HuH-7.5 (cell line): ENCODE measurements around the gene AMFR.
"Not testable (repeated sequence)": the region's sequence is repeated elsewhere in the genome, so short reads cannot be mapped to it uniquely, and the experiment has no call there.

Source experiments
- DNase-seq: peaks from one replicate; pipeline ENCODE4 v3.0.0; 2011; ENCODE audit warnings: low spot score

Gene AMFR

GRCh38 chr16:56423584-56424403 is 1.6 kb downstream of the AMFR start:
- no peak for DNase-seq

- DNase-seq, result no peak
Observed at GRCh38 chr16:56422896-56423441, 2.4 kb downstream of the AMFR start.

- no peak for DNase-seq
Observed at GRCh38 chr16:56421976-56422669, 3.2 kb downstream of the AMFR start.

GRCh38 chr16:56421313-56421712 is 4.0 kb downstream of the AMFR start:
- DNase-seq, result no peak

GRCh38 chr16:56420613-56421012 is 4.7 kb downstream of the AMFR start:
- DNase-seq, result no peak

- DNase-seq, result no peak
Observed at GRCh38 chr16:56419740-56420548, 5.4 kb downstream of the AMFR start.

GRCh38 chr16:56417138-56417537 is 8.2 kb downstream of the AMFR start:
- no peak for DNase-seq

- DNase-seq, result no peak
Observed at GRCh38 chr16:56415875-56416274, 9.5 kb downstream of the AMFR start.

GRCh38 chr16:56414366-56414765 is 11.0 kb downstream of the AMFR start:
- no peak for DNase-seq

- no peak for DNase-seq
Observed at GRCh38 chr16:56413381-56413780, 12.0 kb downstream of the AMFR start.

GRCh38 chr16:56411624-56412023 is 13.7 kb downstream of the AMFR start:
- DNase-seq, result no peak

GRCh38 chr16:56411123-56411522 is 14.2 kb downstream of the AMFR start:
- DNase-seq, result no peak

GRCh38 chr16:56409195-56409594 is 16.1 kb downstream of the AMFR start:
- no peak for DNase-seq

GRCh38 chr16:56408379-56409098 is 16.8 kb downstream of the AMFR start:
- no peak for DNase-seq

- DNase-seq, result no peak
Observed at GRCh38 chr16:56405977-56406672, 19.2 kb downstream of the AMFR start.

GRCh38 chr16:56401482-56401881 is 23.9 kb downstream of the AMFR start:
- DNase-seq, result peak; percentile 31

- DNase-seq, result no peak
Observed at GRCh38 chr16:56400458-56400857, 24.9 kb downstream of the AMFR start.

GRCh38 chr16:56399486-56399885 is 25.9 kb downstream of the AMFR start:
- DNase-seq, result no peak

GRCh38 chr16:56399047-56399446 is 26.3 kb downstream of the AMFR start:
- no peak for DNase-seq

GRCh38 chr16:56396724-56397123 is 28.6 kb downstream of the AMFR start:
- not testable (repeated sequence) for DNase-seq

- no peak for DNase-seq
Observed at GRCh38 chr16:56389554-56389953, 35.8 kb downstream of the AMFR start.
